ENCODE data around the gene EXOSC10.
"Not testable (repeated sequence)": the region's sequence is repeated elsewhere in the genome, so short reads cannot be mapped to it uniquely, and the experiment has no call there.

GRCh38 chr1:11100806-11101205 is 1.1 kb upstream of the EXOSC10 start:
- TF ChIP-seq CTCF (conservative IDR thresholded peaks at IDR 0.05); ZFX (IDR thresholded peaks at IDR 0.05): not testable (repeated sequence)

Measured in C4-2B (cell line).